Pulmonary artery endothelial cell (primary cell): ENCODE measurements around the gene PLA2R1. TPM values are rescaled to one million over a fixed set of nuclear protein-coding genes. Genes with fewer than 3 reads are reported as not detected.

Experiments
- DNase-seq: peaks from one replicate; pipeline ENCODE4 v3.0.0-alpha.2; 2011; ENCODE audit warnings: low read depth, low spot score
- total RNA-seq: library from RNA; depleted of rRNA; stranded (reverse); fragments of >200 nt; gene quantifications from 2 replicates; pipeline ENCODE4 v1.2.3, GENCODE V29; 2014

The PLA2R1 gene
- total RNA-seq, 1 donor from 2014 or later, result 19.6 TPM

DNA sequence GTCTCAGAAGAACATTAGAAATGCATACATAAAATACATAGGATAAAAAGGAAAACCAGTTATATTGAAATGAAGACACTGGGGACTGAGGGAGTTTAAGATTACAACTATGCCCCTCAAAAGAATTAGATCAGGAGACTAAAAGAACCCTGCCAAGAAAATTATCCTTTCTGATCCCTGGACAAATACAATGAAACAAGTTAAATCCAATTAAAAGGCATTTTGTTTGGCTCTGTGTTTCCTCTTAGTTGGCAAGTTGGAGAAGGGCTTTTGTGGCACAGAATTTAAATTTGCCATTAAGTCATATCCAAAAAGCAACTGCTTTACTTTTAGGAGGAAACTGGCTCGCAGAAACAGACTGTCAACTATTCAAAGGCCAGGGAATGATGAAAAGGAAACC, 165.3 kb downstream of the PLA2R1 start:
- no peak for DNase-seq

GRCh38 chr2:159895258-159896065, 167.0 kb downstream of the PLA2R1 start:
- DNase-seq, result no peak

DNA sequence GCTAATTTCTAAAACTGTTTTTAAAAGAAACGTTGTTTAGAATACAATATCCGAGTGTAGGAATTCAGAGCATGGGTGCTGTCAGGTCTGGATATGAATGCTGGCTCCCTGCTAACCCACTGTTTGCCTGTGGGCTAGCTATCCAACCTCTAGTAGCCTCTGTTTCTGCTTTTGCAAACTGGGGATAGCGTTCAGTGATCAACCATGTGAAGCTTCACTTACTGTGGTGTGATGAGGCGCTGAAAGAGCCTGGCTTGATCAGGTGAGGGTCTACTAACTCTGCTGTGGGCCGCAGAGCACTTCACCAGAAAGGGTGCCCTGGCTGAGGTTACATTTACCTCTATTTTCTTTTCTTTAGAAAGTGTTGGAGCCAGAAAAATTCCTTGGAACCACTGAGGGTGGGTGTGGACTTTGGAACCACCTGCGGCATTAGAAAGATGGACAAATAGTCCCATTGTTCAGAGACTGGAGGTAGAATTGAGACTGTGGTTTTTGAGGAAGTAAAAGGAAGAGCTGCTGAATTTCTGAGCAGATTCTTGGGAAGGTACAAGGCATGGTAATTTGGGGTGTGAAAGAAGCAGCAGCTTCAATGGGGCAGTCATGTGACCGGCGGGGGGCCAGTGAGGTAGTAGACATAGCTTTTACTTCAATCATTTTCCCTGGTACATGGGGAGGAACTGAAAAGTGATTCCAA, 168.1 kb downstream of the PLA2R1 start:
- no peak for DNase-seq

GRCh38 chr2:159892990-159893810, 169.2 kb downstream of the PLA2R1 start:
- DNase-seq, result no peak

GRCh38 chr2:159891917-159892730, 170.3 kb downstream of the PLA2R1 start:
- no peak for DNase-seq

- DNase-seq, result no peak
Observed at GRCh38 chr2:159891267-159891588, 171.2 kb downstream of the PLA2R1 start.

DNA sequence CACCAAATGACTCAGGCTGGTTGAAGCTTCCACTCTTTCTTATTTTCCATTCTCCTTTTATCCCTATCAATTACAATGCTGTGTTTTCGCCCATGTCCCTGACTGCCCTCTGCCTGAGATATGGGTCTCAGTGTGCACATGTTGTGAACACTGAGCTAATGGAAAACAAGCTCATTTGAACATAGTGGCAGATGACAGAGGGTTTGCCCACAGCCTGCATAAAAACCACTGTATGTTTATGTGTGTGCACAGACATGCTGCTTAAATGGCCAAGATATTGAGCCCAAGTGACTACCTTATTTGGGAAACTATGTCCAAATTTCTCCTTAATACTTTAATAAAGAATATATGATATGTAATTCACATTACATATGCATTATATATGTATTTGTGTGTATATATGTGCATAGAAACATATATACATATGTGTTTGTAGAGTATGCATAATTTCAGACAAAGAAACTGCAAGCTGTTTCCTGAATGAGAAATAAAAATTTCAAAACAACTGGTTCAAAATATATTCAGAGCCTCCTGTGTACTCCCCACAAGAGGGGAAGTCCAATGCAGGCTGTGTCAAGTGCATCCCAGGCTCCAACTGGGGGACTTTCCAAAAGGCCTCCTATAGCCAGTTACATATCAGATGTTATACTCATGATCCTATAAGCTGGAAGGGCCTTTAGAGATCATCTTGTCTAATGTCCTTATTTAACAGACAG, 171.7 kb downstream of the PLA2R1 start:
- no peak for DNase-seq

GRCh38 chr2:159882130-159882745, 180.2 kb downstream of the PLA2R1 start:
- no peak for DNase-seq

Other genes with a start within 250 kb of the PLA2R1 start
- gene LY75, start 157.9 kb downstream of the PLA2R1 start, total RNA-seq, result 28.1 and 56.4 TPM in 2 replicates
- 0.07 TPM in 2 replicates for gene ITGB6, start 137.7 kb upstream of the PLA2R1 start, total RNA-seq